Heart left ventricle (tissue), 13 donors: Measurements from ENCODE around the gene HACD2.

Source experiments
- POLR2A ChIP-seq, 2 donors: fragments of 450-650 bp; IDR thresholded peaks; one replicate each; pipeline ENCODE4 v1.6.1; 2017; ENCODE audit warnings: antibody characterized with exemption in 2 of 2, mild to moderate bottlenecking in 2 of 2, moderate library complexity in 2 of 2
- TF ChIP-seq, protein P1 (sequence below), 12 donors: fragments of 200-600 bp; sonication (generic) in 4 of 12; IDR thresholded peaks; one replicate each; pipeline versions ENCODE4 v1.5.0 to v1.8.0; 2018 to 2022; ENCODE audit warnings: antibody characterized with exemption in 12 of 12, mild to moderate bottlenecking in 5 of 12
- donor health status: ischemic (EF 13 %, LVEDD 7.1; RV severe dilation, severe dysfunction).
- donor health status: DM: no; HTN: yes; CAD: no.
- donor health status: DM: no; HTN: no; CAD: no.
- donor health status: ischemic (EF 25% LVEDD 6.9; RV normal size, moderate dysfunction).
- donor health status: ischemic (EF 25% LVEDD 5.7; RV mildly dilated, moderate dysfunction).
- donor health status: ischemic (EF 35%, LVEDD 5.7; RV mildly dilated, moderate dysfunction).
- donor health status: nonischemic (EF 11% LVEDD 7.7; RV severe dilation, severe dysfunction).
- donor health status: DM: yes; HTN: yes; CAD: no.
- donor health status: PGD.
- donor health status: ischemic (EF 29% LVEDD 5.4; RV normal size, mild dysfunction).
- donor health status: nonischemic (EF 23%, LVEDD 6.1; RV moderate dilation, normal function).

DNA sequence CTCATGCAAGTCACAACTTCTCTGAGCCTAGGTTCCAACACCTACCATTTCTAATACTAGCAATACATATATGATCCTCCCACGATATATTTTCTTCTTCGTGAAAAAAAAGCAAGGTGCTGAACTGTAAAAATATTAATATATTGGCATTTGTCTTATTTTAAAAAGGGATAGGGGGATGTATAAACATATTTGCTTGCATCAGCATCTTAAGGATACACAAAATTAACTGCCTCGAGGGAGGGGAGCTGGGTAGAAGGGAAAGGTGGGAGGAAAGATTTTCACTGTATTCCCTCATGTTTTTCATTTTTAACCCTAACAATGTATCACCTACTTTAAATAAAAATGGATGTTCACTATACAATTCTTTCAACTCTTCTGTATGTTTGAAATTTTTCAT, 1.3 kb downstream of the HACD2 start:
- TF ChIP-seq, protein P1, sequence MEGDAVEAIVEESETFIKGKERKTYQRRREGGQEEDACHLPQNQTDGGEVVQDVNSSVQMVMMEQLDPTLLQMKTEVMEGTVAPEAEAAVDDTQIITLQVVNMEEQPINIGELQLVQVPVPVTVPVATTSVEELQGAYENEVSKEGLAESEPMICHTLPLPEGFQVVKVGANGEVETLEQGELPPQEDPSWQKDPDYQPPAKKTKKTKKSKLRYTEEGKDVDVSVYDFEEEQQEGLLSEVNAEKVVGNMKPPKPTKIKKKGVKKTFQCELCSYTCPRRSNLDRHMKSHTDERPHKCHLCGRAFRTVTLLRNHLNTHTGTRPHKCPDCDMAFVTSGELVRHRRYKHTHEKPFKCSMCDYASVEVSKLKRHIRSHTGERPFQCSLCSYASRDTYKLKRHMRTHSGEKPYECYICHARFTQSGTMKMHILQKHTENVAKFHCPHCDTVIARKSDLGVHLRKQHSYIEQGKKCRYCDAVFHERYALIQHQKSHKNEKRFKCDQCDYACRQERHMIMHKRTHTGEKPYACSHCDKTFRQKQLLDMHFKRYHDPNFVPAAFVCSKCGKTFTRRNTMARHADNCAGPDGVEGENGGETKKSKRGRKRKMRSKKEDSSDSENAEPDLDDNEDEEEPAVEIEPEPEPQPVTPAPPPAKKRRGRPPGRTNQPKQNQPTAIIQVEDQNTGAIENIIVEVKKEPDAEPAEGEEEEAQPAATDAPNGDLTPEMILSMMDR (IDR thresholded peaks at IDR 0.05) = no peak
- no peak for TF ChIP-seq POLR2A (IDR thresholded peaks at IDR 0.05)
